Measurements from ENCODE around the gene ZNF689.
A peak's percentile ranks its signal among the peaks of the same experiment; 100 is the strongest.
"Not testable (repeated sequence)": the region's sequence is repeated elsewhere in the genome, so short reads cannot be mapped to it uniquely, and the experiment has no call there.

The ZNF689 gene

GRCh38 chr16:30590869-30591268 is 19.3 kb downstream of the ZNF689 start:
- not testable (repeated sequence) for DNase-seq

GRCh38 chr16:30589582-30589981 is 20.6 kb downstream of the ZNF689 start:
- DNase-seq = not testable (repeated sequence)

GRCh38 chr16:30588651-30589050 is 21.5 kb downstream of the ZNF689 start:
- no peak for DNase-seq

GRCh38 chr16:30585400-30586191 is 24.6 kb downstream of the ZNF689 start, which contains the start of gene ZNF785:
TSS of gene ZNF785 (minus strand) at chr16:30585697. CDS start at chr16:30585611, 86 bp downstream.
- DNase-seq = peak; percentile 96 to 97

GRCh38 chr16:30585022-30585399 is 25.2 kb downstream of the ZNF689 start:
- no peak for DNase-seq

- DNase-seq = no peak
These were observed 27.4 kb downstream of the ZNF689 start for GRCh38 chr16:30582611-30583340.

GRCh38 chr16:30581457-30581856 is 28.7 kb downstream of the ZNF689 start:
- DNase-seq = no peak

- no peak for DNase-seq
These were observed 35.5 kb downstream of the ZNF689 start for GRCh38 chr16:30574678-30575077.

- peak; percentile 98 to 99 for DNase-seq
These were observed 38.5 kb downstream of the ZNF689 start, which contains the start of gene ZNF688 for GRCh38 chr16:30571445-30572322. TSS of gene ZNF688 (minus strand) at chr16:30571714. CDS start at chr16:30571629, 85 bp downstream.

- DNase-seq = no peak
These were observed 39.3 kb downstream of the ZNF689 start for GRCh38 chr16:30570636-30571444.

- no peak for DNase-seq
These were observed 40.2 kb downstream of the ZNF689 start for GRCh38 chr16:30569746-30570635.

GRCh38 chr16:30569281-30569680 is 40.9 kb downstream of the ZNF689 start:
- DNase-seq = no peak

- peak; percentile 65 to 78 for DNase-seq
These were observed 42.1 kb downstream of the ZNF689 start for GRCh38 chr16:30567991-30568638.

GRCh38 chr16:30567160-30567990 is 42.8 kb downstream of the ZNF689 start:
- DNase-seq = peak; percentile 56 to 61

- no peak for DNase-seq
These were observed 43.7 kb downstream of the ZNF689 start for GRCh38 chr16:30566531-30566930.

GRCh38 chr16:30565984-30566383 is 44.2 kb downstream of the ZNF689 start:
- DNase-seq = no peak

GRCh38 chr16:30565526-30565925 is 44.7 kb downstream of the ZNF689 start:
- DNase-seq = no peak

- no peak for DNase-seq
These were observed 48.2 kb downstream of the ZNF689 start for GRCh38 chr16:30562021-30562420.

- DNase-seq = peak; percentile 24 to 40
These were observed 48.9 kb downstream of the ZNF689 start for GRCh38 chr16:30561089-30561816.
